Testis (tissue), 2 donors: ENCODE data around the gene CR1L.

Experiments used
- POLR2A ChIP-seq: fragments of 450-650 bp; IDR thresholded peaks from one replicate; pipeline ENCODE4 v1.6.1; 2017; ENCODE audit warnings: antibody characterized with exemption, mild to moderate bottlenecking, moderate library complexity
- TF ChIP-seq, protein P1 (sequence below), 3 experiments: fragments of 450-650 bp in 2 of 3; fragments of 200-600 bp in 1 of 3; sonication (generic) in 1 of 3; IDR thresholded peaks; one replicate each; pipeline ENCODE4 v1.5.1; 2016 to 2019; ENCODE audit warnings: antibody characterized with exemption in 3 of 3, mild to moderate bottlenecking in 2 of 3, moderate library complexity in 1 of 3

DNA sequence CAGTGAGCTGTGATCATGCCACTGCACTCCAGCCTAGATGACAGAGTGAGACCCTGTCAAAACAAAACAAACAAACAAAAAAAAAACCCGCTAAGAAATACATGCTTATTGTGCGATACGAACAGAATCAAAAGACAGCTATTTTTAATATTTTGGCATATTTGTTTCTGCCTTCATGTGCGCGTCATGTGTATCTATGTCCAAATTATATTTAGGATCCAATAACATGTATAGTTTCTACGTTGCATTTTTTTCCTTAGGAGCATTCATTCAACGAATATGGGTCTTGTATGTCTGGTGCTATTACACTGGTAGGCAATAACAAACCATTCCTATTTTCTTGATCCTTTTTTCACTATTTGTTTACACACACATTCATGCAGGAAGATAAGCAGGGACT, 108.7 kb downstream of the CR1L start:
- TF ChIP-seq, protein P1, sequence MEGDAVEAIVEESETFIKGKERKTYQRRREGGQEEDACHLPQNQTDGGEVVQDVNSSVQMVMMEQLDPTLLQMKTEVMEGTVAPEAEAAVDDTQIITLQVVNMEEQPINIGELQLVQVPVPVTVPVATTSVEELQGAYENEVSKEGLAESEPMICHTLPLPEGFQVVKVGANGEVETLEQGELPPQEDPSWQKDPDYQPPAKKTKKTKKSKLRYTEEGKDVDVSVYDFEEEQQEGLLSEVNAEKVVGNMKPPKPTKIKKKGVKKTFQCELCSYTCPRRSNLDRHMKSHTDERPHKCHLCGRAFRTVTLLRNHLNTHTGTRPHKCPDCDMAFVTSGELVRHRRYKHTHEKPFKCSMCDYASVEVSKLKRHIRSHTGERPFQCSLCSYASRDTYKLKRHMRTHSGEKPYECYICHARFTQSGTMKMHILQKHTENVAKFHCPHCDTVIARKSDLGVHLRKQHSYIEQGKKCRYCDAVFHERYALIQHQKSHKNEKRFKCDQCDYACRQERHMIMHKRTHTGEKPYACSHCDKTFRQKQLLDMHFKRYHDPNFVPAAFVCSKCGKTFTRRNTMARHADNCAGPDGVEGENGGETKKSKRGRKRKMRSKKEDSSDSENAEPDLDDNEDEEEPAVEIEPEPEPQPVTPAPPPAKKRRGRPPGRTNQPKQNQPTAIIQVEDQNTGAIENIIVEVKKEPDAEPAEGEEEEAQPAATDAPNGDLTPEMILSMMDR (IDR thresholded peaks at IDR 0.05): no peak
- no peak for TF ChIP-seq POLR2A
